HepG2 (cell line): ENCODE results near the gene MUL1. TPM values are rescaled to one million over a fixed set of nuclear protein-coding genes. Genes with fewer than 3 reads are reported as not detected.

Experiments used
- ATAC-seq: fragments of 200-7000 bp; cut with Tn5 transposase; 3 replicates; pipeline ENCODE4 v1.9.1; 2020; ENCODE audit warnings: mild to moderate bottlenecking, moderate library complexity
- BruUV-seq: library from RNA; stranded (reverse); fragments of 400-500 nt; replicated peaks from 2 replicates; lab custom pipeline; 2021; lab: Mats Ljungman, UMichigan
- CTCF ChIA-PET: fragments of 300-600 bp; formaldehyde crosslinking; extraction: SDS; loops from one replicate; lab custom pipeline; 2021; ENCODE audit warnings: low total read pairs, inconsistent platforms, low intra/inter-chr PET ratio; lab: Yijun Ruan, JAX
- POLR2A ChIA-PET: fragments of 350-600 bp; sonication (Branson Sonifier 250); formaldehyde crosslinking; loops from one replicate; lab custom pipeline; 2020; ENCODE audit warnings: antibody characterized with exemption, inconsistent platforms; lab: Yijun Ruan, JAX
- DNase-seq: peaks from one replicate; pipeline ENCODE4 v3.0.0-alpha.2; 2015; ENCODE audit warnings: low spot score
- FAIRE-seq: peaks from 3 replicates; lab custom pipeline; 2011; peaks lifted over from hg19 to GRCh38; lab: Jason Lieb, UNC
- H2AFZ ChIP-seq: one replicate; pipeline ENCODE4 v1.6.1; 2011; ENCODE audit warnings: low read length, inconsistent platforms
- H3K27ac ChIP-seq: fragments of 300-600 bp; 3 replicates; pipeline ENCODE4 v1.8.0; 2011; ENCODE audit warnings: mixed run types, mild to moderate bottlenecking, mixed read lengths, low read length, inconsistent platforms; ENCODE audit not compliant: insufficient read depth; ENCODE audit errors: extremely low read length
- H3K27me3 ChIP-seq, 2 experiments: fragments of 200-600 bp in 1 of 2; 2 replicates in 1 of 2; 3 replicates in 1 of 2; pipeline versions ENCODE4 v1.6.0 to v1.8.0; 2011; ENCODE audit warnings: low read length in 2 of 2, mild to moderate bottlenecking in 2 of 2, moderate library complexity in 2 of 2, inconsistent platforms in 1 of 2; ENCODE audit not compliant: insufficient read depth in 2 of 2, control insufficient read depth in 1 of 2
- H3K36me3 ChIP-seq, 2 experiments: fragments of 200-600 bp in 1 of 2; replicated peaks in 1 of 2; 2 replicates in 1 of 2; 3 replicates in 1 of 2; pipeline versions ENCODE4 v1.5.1 to v1.8.0; 2011; ENCODE audit warnings: low read length in 2 of 2, inconsistent platforms in 1 of 2; ENCODE audit not compliant: insufficient read depth in 2 of 2, control insufficient read depth in 1 of 2
- H3K4me1 ChIP-seq: 2 replicates; pipeline ENCODE4 v1.5.1; 2012; ENCODE audit warnings: low read length, inconsistent platforms; ENCODE audit not compliant: insufficient read depth
- H3K4me2 ChIP-seq: 2 replicates; pipeline ENCODE4 v1.6.0; 2011; ENCODE audit warnings: low read depth, low read length, inconsistent platforms
- H3K4me3 ChIP-seq, 3 experiments: fragments of 200-600 bp in 1 of 3; sonication (generic), shearing (Covaris generic) in 1 of 3; replicated peaks in 1 of 3; 2 replicates each; pipeline ENCODE4 v1.5.1; 2011 to 2016; ENCODE audit warnings: low read length in 3 of 3, inconsistent platforms in 2 of 3, low read depth in 2 of 3, mild to moderate bottlenecking in 2 of 3, control low read depth in 1 of 3, mixed read lengths in 1 of 3; ENCODE audit not compliant: insufficient read depth in 1 of 3
- H3K79me2 ChIP-seq: one replicate; pipeline ENCODE4 v1.6.1; 2011; ENCODE audit warnings: low read length, inconsistent platforms; ENCODE audit not compliant: insufficient read depth
- H3K9ac ChIP-seq: 2 replicates; pipeline ENCODE4 v1.6.0; 2011; ENCODE audit warnings: mild to moderate bottlenecking, low read depth, low read length, inconsistent platforms; ENCODE audit not compliant: insufficient read depth
- H3K9me3 ChIP-seq: 2 replicates; pipeline ENCODE4 v1.5.1; 2012; ENCODE audit warnings: mild to moderate bottlenecking, low read length
- H4K20me1 ChIP-seq: 2 replicates; pipeline ENCODE4 v1.6.0; 2011; ENCODE audit warnings: inconsistent platforms, mild to moderate bottlenecking, low read length, moderate library complexity; ENCODE audit not compliant: insufficient read depth
- MAFK ChIP-seq, 2 experiments: IDR thresholded peaks in 1 of 2; conservative IDR thresholded peaks in 1 of 2; 2 replicates each; pipeline ENCODE4 v1.6.1; 2011; ENCODE audit warnings: improper control_type of control experiment in 2 of 2, low read length in 2 of 2
- NFATC3 ChIP-seq: sonication (generic); formaldehyde crosslinking; IDR thresholded peaks from 2 replicates; pipeline ENCODE4 v1.5.1; 2020; ENCODE audit warnings: mild to moderate bottlenecking, missing genetic modification reagents
- XRCC5 ChIP-seq: fragments of 200-400 bp; formaldehyde crosslinking; optimal IDR thresholded peaks from 2 replicates; pipeline ENCODE3; 2017; ENCODE audit warnings: mild to moderate bottlenecking, low read length
- ZNF44 ChIP-seq: sonication (generic); formaldehyde crosslinking; IDR thresholded peaks from 2 replicates; pipeline ENCODE4 v1.5.1; 2020; ENCODE audit warnings: mild to moderate bottlenecking, missing genetic modification reagents
- ZNF562 ChIP-seq: sonication (generic); formaldehyde crosslinking; IDR thresholded peaks from 2 replicates; pipeline ENCODE4 v1.8.0; 2022; ENCODE audit warnings: missing genetic modification reagents, borderline replicate concordance
- ZNF761 ChIP-seq: sonication (generic); formaldehyde crosslinking; conservative IDR thresholded peaks from 2 replicates; pipeline ENCODE4 v1.4.0; 2020; ENCODE audit warnings: mild to moderate bottlenecking, missing genetic modification reagents
- ZNF782 ChIP-seq: sonication (generic); formaldehyde crosslinking; IDR thresholded peaks from 2 replicates; pipeline ENCODE4 v1.4.0; 2020; ENCODE audit warnings: missing genetic modification reagents, mild to moderate bottlenecking, borderline replicate concordance
- WGBS: methylation state at CpG from one replicate; pipeline ENCODE4 v1.1.6; 2017; ENCODE audit warnings: low lambda C conversion rate; 5-methylcytosine and 5-hydroxymethylcytosine counted together
- in situ Hi-C: cut with HindIII; loops from 2 replicates; pipeline ENCODE4 v1.10.0; 2017; ENCODE audit warnings: low pct_unique_long_range_greater_than_20kb; ENCODE audit not compliant: extremely low pct_ligation_motif_present
- intact Hi-C: fragments of 100-400 bp; cut with micrococcal nuclease; formaldehyde crosslinking; loops from one replicate; pipeline ENCODE4 v1.10.0; 2022; ENCODE audit not compliant: unreplicated experiment
- polyA plus RNA-seq, 8 experiments: library from polyadenylated mRNA; depleted of rRNA in 3 of 8; stranded (reverse) in 7 of 8; unstranded in 1 of 8; fragments of >200 nt; fragmentation: Illumina TruSeq in 4 of 8; extraction: Trizol in 4 of 8; gene quantifications; 2 replicates each; pipeline versions ENCODE4 v1.2.1 to v1.2.3, GENCODE V29; 2011 to 2016; ENCODE audit warnings: low read depth in 4 of 8, missing spikeins in 1 of 8, mixed read lengths in 1 of 8; ENCODE audit not compliant: insufficient read depth in 1 of 8
- total RNA-seq, 5 experiments: library from RNA; depleted of rRNA; stranded (reverse); fragments of >200 nt; fragmentation: Illumina TruSeq; extraction: Trizol; gene quantifications; 2 replicates each; pipeline ENCODE4 v1.2.3, GENCODE V29; 2016; ENCODE audit warnings: low read depth in 1 of 5

Gene MUL1
- total and polyA plus RNA-seq, 2 of the 13 experiments (the other 11 are each of a cell fraction or from before 2014, with no cell fraction given), result 21.5 to 26.5 TPM

- WGBS, result 96% methylated on average over 14 of the region's 17 CpGs
- Histone ChIP-seq H3K9me3 (no peaks in the 10 kb centered on the region), H3K4me3 (no peak overlapping the region), H3K27ac (no peak overlapping the region), H3K27me3 (no peaks in the 10 kb centered on the region), H3K4me1 (peaks cover 17% of the 10 kb centered on the region), H3K4me2 (no peak overlapping the region), H4K20me1 (no peaks in the 10 kb centered on the region), H3K79me2 (peaks cover 18% of the 10 kb centered on the region), H2AFZ (no peak overlapping the region), H3K36me3 (peaks cover 20 to 49% of the 10 kb centered on the region in 2 experiments; a peak in 4 of 5 replicates), H3K9ac (no peak overlapping the region)
- intact Hi-C loops (no loop called here), in situ Hi-C loops (no loop called here)
- no peak for FAIRE-seq
- TF ChIP-seq ZNF761 (CRISPR knock-in tag), result no peak
- TF ChIP-seq ZNF44 (CRISPR knock-in tag), result no peak
- no peak for TF ChIP-seq MAFK (conservative IDR thresholded peaks at IDR 0.05 in 1 of 2, IDR thresholded peaks at IDR 0.05 in 1 of 2; ENCODE audit: low read length in 2 of 2)
- no peak for TF ChIP-seq ZNF782 (CRISPR knock-in tag)
- no peak for TF ChIP-seq XRCC5
- BruUV-seq, result no TSS peak
- no peak for ATAC-seq
- ChIA-PET CTCF (no interaction called here), POLR2A (no interaction called here)
- no peak for DNase-seq
These were observed 7.2 kb downstream of the MUL1 start for GRCh38 chr1:20500716-20501115.

DNA sequence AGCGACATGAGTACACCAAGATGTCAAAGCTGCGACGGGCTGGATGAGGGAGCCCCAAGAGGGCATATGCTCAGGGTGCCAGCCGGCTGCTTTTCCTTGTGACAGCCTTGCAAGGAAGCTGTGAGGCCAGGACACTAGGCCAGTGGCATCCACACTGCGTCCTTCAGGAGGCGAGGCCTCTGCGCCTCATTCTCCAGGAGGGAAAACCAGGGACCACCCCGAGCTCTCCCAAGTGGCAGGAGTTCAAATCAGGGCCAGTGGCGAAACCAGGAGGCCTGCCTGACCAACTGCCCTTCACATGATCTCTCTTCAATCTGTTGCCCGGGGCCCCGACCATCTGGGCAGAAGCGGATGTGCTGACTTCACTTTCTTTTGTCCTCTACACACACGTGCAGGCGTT is 8.2 kb downstream of the MUL1 start:
- TF ChIP-seq NFATC3 (CRISPR knock-in tag), result no peak
- no peak for TF ChIP-seq ZNF562 (CRISPR knock-in tag)
- TF ChIP-seq, all 625 proteins: peak for 0
- ATAC-seq (no peak), FAIRE-seq (no peak), DNase-seq (no peak)
- peaks cover 13% of the 10 kb centered on the region for H3K4me1 ChIP-seq
- H3K9ac ChIP-seq, result no peak overlapping the region
- peaks cover 10% of the 10 kb centered on the region for H3K79me2 ChIP-seq
- H2AFZ ChIP-seq, result no peak overlapping the region
- H3K27ac ChIP-seq, result no peak overlapping the region
- intact Hi-C loops (no loop called here), in situ Hi-C loops (loop anchor here (10.0 kb wide), 1 partner anchor 65 kb away; no protein-coding TSS in a partner anchor)
- WGBS, result 94% methylated on average over 11 of the region's 14 CpGs
- H3K27me3 ChIP-seq, result no peaks in the 10 kb centered on the region
- ChIA-PET POLR2A (no interaction called here), CTCF (no interaction called here)
- no peaks in the 10 kb centered on the region for H3K9me3 ChIP-seq
- H3K36me3 ChIP-seq, result peaks cover 20 to 45% of the 10 kb centered on the region in 2 experiments; a peak in 4 of 5 replicates
- H4K20me1 ChIP-seq, result no peaks in the 10 kb centered on the region
- H3K4me3 ChIP-seq, result no peak overlapping the region
- BruUV-seq, result no TSS peak
- no peak overlapping the region for H3K4me2 ChIP-seq
